DND-41 (cell line): ENCODE data around the gene OTUD3.

Experiments
- ATAC-seq: fragments of 200-7000 bp; cut with Tn5 transposase; 3 replicates; pipeline ENCODE4 v1.9.1; 2021; ENCODE audit warnings: low read depth; ENCODE audit not compliant: insufficient read depth
- DNase-seq: peaks from one replicate; pipeline ENCODE4 v3.0.0-alpha.2; 2020
- H2AFZ ChIP-seq: 2 replicates; pipeline ENCODE4 v1.6.0; 2012; ENCODE audit warnings: low read depth, low read length
- H3K27ac ChIP-seq: 2 replicates; pipeline ENCODE4 v1.5.1; 2012; ENCODE audit warnings: low read length, inconsistent platforms
- H3K27me3 ChIP-seq: fragments of 200-600 bp; sonication (generic); 2 replicates; pipeline ENCODE4 v1.6.0; 2012; ENCODE audit warnings: low read length, mild to moderate bottlenecking, inconsistent platforms; ENCODE audit not compliant: insufficient read depth, poor library complexity
- H3K36me3 ChIP-seq: 2 replicates; pipeline ENCODE4 v1.5.1; 2012; ENCODE audit warnings: low read length, inconsistent platforms; ENCODE audit not compliant: insufficient read depth
- H3K4me1 ChIP-seq: 2 replicates; pipeline ENCODE4 v1.5.1; 2012; ENCODE audit warnings: mild to moderate bottlenecking, low read length; ENCODE audit not compliant: insufficient read depth
- H3K4me2 ChIP-seq: 2 replicates; pipeline ENCODE4 v1.6.0; 2012; ENCODE audit warnings: mild to moderate bottlenecking, moderate library complexity, low read length, inconsistent platforms; ENCODE audit not compliant: insufficient read depth
- H3K4me3 ChIP-seq, 2 experiments: fragments of 200-600 bp in 1 of 2; shearing (Covaris generic) in 1 of 2; 2 replicates each; pipeline ENCODE4 v1.5.1; 2012 to 2016; ENCODE audit warnings: inconsistent platforms in 2 of 2, low read length in 2 of 2, mild to moderate bottlenecking in 2 of 2, low read depth in 1 of 2, moderate library complexity in 1 of 2
- H3K79me2 ChIP-seq: 2 replicates; pipeline ENCODE4 v1.6.0; 2012; ENCODE audit warnings: low read length, inconsistent platforms; ENCODE audit not compliant: insufficient read depth
- H3K9ac ChIP-seq: 2 replicates; pipeline ENCODE4 v1.6.0; 2012; ENCODE audit warnings: low read depth, mild to moderate bottlenecking, inconsistent platforms, low read length, moderate library complexity
- H3K9me3 ChIP-seq: 2 replicates; pipeline ENCODE4 v1.5.1; 2012; ENCODE audit warnings: low read length, moderate library complexity, mild to moderate bottlenecking, inconsistent platforms; ENCODE audit not compliant: insufficient read depth, severe bottlenecking
- H4K20me1 ChIP-seq: 2 replicates; pipeline ENCODE4 v1.6.0; 2012; ENCODE audit warnings: low read length; ENCODE audit not compliant: insufficient read depth
- CTCF ChIP-seq: IDR thresholded peaks from 2 replicates; pipeline ENCODE4 v1.5.1; 2012; ENCODE audit warnings: borderline replicate concordance, low read length, moderate library complexity, mild to moderate bottlenecking; ENCODE audit not compliant: poor library complexity, severe bottlenecking; ENCODE audit errors: extremely low read depth
- EZH2 ChIP-seq: IDR thresholded peaks from 3 replicates; pipeline ENCODE4 v1.6.1; 2012; ENCODE audit warnings: borderline replicate concordance, low read depth, mild to moderate bottlenecking, moderate library complexity, low read length, inconsistent platforms; ENCODE audit not compliant: severe bottlenecking

The OTUD3 gene

GRCh38 chr1:19907456-19907855, 25.3 kb downstream of the OTUD3 start:
- no peak overlapping the region for H3K4me3 ChIP-seq

DNA sequence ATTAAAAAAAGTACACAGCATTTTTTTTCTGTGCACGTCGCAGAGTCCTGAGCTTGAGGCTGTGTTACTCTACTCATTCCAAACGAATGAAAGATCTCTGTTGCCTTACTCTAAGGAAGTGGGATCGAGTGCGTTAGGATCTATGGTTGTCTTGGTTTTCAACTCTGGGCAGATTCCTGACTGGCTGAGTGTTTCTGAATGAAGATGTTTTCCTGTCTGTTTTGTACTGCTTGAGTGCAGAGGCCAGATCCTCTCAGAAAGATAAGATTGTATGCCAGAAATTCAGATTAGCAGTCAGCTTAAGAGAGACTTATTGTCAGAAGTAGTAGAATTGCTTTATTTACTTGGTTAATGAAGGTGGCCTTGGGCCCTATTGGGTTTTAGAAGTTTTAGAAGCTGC, 27.2 kb downstream of the OTUD3 start:
- H4K20me1 ChIP-seq: peaks cover 8% of the 10 kb centered on the region; the same call in 1 of the 2 replicates
- peaks cover 96% of the 10 kb centered on the region for H3K36me3 ChIP-seq
- H3K4me2 ChIP-seq: no peak overlapping the region
- H3K4me1 ChIP-seq: no peaks in the 10 kb centered on the region
- no peaks in the 10 kb centered on the region for H3K79me2 ChIP-seq
- no peak overlapping the region for H3K27ac ChIP-seq
- TF ChIP-seq CTCF: no peak
- TF ChIP-seq EZH2: no peak
- no peak overlapping the region for H3K4me3 ChIP-seq
- ATAC-seq: no peak
- no peak overlapping the region for H3K9ac ChIP-seq
- DNase-seq: no peak
- H3K9me3 ChIP-seq: no peaks in the 10 kb centered on the region
- no peaks in the 10 kb centered on the region for H3K27me3 ChIP-seq
- H2AFZ ChIP-seq: no peak overlapping the region

More at GRCh38 chr1:19907456-19907855, 25.3 kb downstream of the OTUD3 start:
- Histone ChIP-seq H2AFZ (no peak overlapping the region), H4K20me1 (peaks cover 12% of the 10 kb centered on the region; the same call in 1 of the 2 replicates), H3K27me3 (no peaks in the 10 kb centered on the region), H3K36me3 (peaks cover 94% of the 10 kb centered on the region), H3K27ac (no peak overlapping the region), H3K4me1 (no peaks in the 10 kb centered on the region), H3K79me2 (no peaks in the 10 kb centered on the region), H3K9me3 (no peaks in the 10 kb centered on the region), H3K4me2 (no peak overlapping the region), H3K9ac (no peak overlapping the region)
- ATAC-seq (no peak), DNase-seq (no peak)
- TF ChIP-seq CTCF (no peak), EZH2 (no peak)

GRCh38 chr1:19909971-19910370, 27.8 kb downstream of the OTUD3 start:
- Histone ChIP-seq H4K20me1 (peaks cover 8% of the 10 kb centered on the region; the same call in 1 of the 2 replicates), H3K27me3 (no peaks in the 10 kb centered on the region), H3K4me1 (no peaks in the 10 kb centered on the region), H3K27ac (no peak overlapping the region), H3K4me3 (no peak overlapping the region), H3K4me2 (no peak overlapping the region), H3K36me3 (peaks cover 96% of the 10 kb centered on the region), H3K9me3 (no peaks in the 10 kb centered on the region), H3K9ac (no peak overlapping the region), H2AFZ (no peak overlapping the region), H3K79me2 (no peaks in the 10 kb centered on the region)
- ATAC-seq (no peak), DNase-seq (no peak)
- no peak for TF ChIP-seq EZH2
- TF ChIP-seq CTCF: no peak

- no peaks in the 10 kb centered on the region for H3K27me3 ChIP-seq
- no peaks in the 10 kb centered on the region for H3K4me1 ChIP-seq
- DNase-seq (no peak), ATAC-seq (no peak)
- peaks cover 8% of the 10 kb centered on the region; the same call in 1 of the 2 replicates for H4K20me1 ChIP-seq
- H3K79me2 ChIP-seq: no peaks in the 10 kb centered on the region
- H3K4me3 ChIP-seq: no peak overlapping the region
- no peak overlapping the region for H2AFZ ChIP-seq
- no peak overlapping the region for H3K4me2 ChIP-seq
- H3K9ac ChIP-seq: no peak overlapping the region
- H3K27ac ChIP-seq: no peak overlapping the region
- TF ChIP-seq CTCF (no peak), EZH2 (no peak)
- H3K36me3 ChIP-seq: peaks cover 94% of the 10 kb centered on the region
- no peaks in the 10 kb centered on the region for H3K9me3 ChIP-seq
Observed at GRCh38 chr1:19910650-19911049, 28.5 kb downstream of the OTUD3 start.
